ENCODE results near the gene GNAS.

The GNAS gene

GRCh38 chr20:58853976-58854637, 1.6 kb downstream of the GNAS start:
- DNase-seq (ENCODE audit: low read depth in 2 of 2), result no peak

GRCh38 chr20:58854638-58855471, 2.3 kb downstream of the GNAS start:
- no peak for DNase-seq (ENCODE audit: low read depth in 2 of 2)

- no peak for DNase-seq (ENCODE audit: low read depth in 2 of 2)
Measured at GRCh38 chr20:58855506-58856389, 3.2 kb downstream of the GNAS start.

- DNase-seq (ENCODE audit: low read depth in 2 of 2), result no peak
Measured at GRCh38 chr20:58863044-58863790, 10.7 kb downstream of the GNAS start.

GRCh38 chr20:58864346-58864745, 11.8 kb downstream of the GNAS start:
- no peak for DNase-seq (ENCODE audit: low read depth in 2 of 2)

GRCh38 chr20:58865843-58866242, 13.3 kb downstream of the GNAS start:
- DNase-seq (ENCODE audit: low read depth in 2 of 2), result no peak

GRCh38 chr20:58867211-58867610, 14.7 kb downstream of the GNAS start:
- DNase-seq (ENCODE audit: low read depth in 2 of 2), result no peak

- DNase-seq (ENCODE audit: low read depth in 2 of 2), result no peak
Measured at GRCh38 chr20:58868795-58869194, 16.3 kb downstream of the GNAS start.

- no peak for DNase-seq (ENCODE audit: low read depth in 2 of 2)
Measured at GRCh38 chr20:58869662-58870227, 17.2 kb downstream of the GNAS start.

- peak; percentile 14 to 33 for DNase-seq (ENCODE audit: low read depth in 2 of 2)
Measured at GRCh38 chr20:58870293-58871014, 17.9 kb downstream of the GNAS start.

- no peak for DNase-seq (ENCODE audit: low read depth in 2 of 2)
Measured at GRCh38 chr20:58871533-58872102, 19.1 kb downstream of the GNAS start.

- DNase-seq (ENCODE audit: low read depth in 2 of 2), result no peak
Measured at GRCh38 chr20:58874469-58874868, 22.0 kb downstream of the GNAS start.

GRCh38 chr20:58875111-58875510, 22.6 kb downstream of the GNAS start:
- no peak for DNase-seq (ENCODE audit: low read depth in 2 of 2)

- DNase-seq (ENCODE audit: low read depth in 2 of 2), result no peak
Measured at GRCh38 chr20:58875541-58876134, 23.1 kb downstream of the GNAS start.

- no peak for DNase-seq (ENCODE audit: low read depth in 2 of 2)
Measured at GRCh38 chr20:58876437-58876836, 23.9 kb downstream of the GNAS start.

- no peak for DNase-seq (ENCODE audit: low read depth in 2 of 2)
Measured at GRCh38 chr20:58877050-58877975, 24.8 kb downstream of the GNAS start.

- no peak for DNase-seq (ENCODE audit: low read depth in 2 of 2)
Measured at GRCh38 chr20:58877976-58878360, 25.5 kb downstream of the GNAS start.

- no peak for DNase-seq (ENCODE audit: low read depth in 2 of 2)
Measured at GRCh38 chr20:58878399-58878798, 25.9 kb downstream of the GNAS start.

GRCh38 chr20:58880441-58880840, 27.9 kb downstream of the GNAS start:
- no peak for DNase-seq (ENCODE audit: low read depth in 2 of 2)
